ENCODE measurements around the gene ELMO1.

ELMO1 gene

GRCh38 chr7:37327288-37327687, 121.4 kb downstream of the ELMO1 start:
- no peak for TF ChIP-seq ZFX (IDR thresholded peaks at IDR 0.05; ENCODE audit: borderline replicate concordance)
- TF ChIP-seq CTCF (IDR thresholded peaks at IDR 0.05) = no peak
- H3K27ac ChIP-seq = no peak overlapping the region

DNA sequence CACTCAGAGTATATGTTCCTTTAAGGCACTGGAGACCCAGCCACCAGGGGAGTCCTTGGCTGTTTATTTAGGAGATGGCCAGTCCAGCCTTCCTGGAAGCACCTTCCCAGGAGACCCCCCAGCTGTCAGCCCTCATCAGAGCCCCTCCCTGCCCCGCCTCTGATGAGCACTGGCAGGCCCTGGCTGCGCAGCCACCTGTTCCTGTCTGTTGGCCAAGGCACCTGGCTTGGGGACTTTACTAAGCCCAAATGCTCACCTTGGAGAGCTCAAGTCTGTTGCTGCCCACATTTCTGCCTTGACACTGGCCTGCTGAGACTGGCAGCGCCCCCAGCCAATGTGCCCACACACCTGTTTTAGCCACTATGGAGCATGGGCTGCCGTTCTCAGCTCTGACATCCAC, 124.7 kb downstream of the ELMO1 start:
- TF ChIP-seq CTCF (IDR thresholded peaks at IDR 0.05) (no peak), ZFX (IDR thresholded peaks at IDR 0.05; ENCODE audit: borderline replicate concordance) (no peak)
- no peak overlapping the region for H3K27ac ChIP-seq

DNA sequence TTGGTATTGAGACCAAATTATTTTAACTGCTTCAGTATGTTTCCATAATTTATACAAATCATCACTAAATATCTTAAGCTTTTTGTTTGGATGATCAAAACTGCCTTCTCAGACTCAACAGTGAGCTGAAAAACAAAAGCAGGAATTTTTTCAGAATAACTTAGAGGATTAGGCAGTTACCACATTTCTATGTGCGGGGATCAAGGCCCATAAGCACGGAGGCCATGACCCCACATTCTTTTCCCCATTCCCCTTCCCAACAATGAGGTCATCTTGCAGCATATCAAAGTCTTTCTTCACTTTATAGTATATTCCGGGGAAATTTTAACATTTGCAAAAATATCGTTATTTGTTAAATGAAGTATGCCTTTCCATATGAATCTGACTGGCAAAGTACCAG, 125.8 kb downstream of the ELMO1 start:
- H3K27ac ChIP-seq = no peak overlapping the region
- TF ChIP-seq CTCF (IDR thresholded peaks at IDR 0.05) (no peak), ZFX (IDR thresholded peaks at IDR 0.05; ENCODE audit: borderline replicate concordance) (no peak)

- TF ChIP-seq CTCF (IDR thresholded peaks at IDR 0.05) = no peak
- no peak for TF ChIP-seq ZFX (IDR thresholded peaks at IDR 0.05; ENCODE audit: borderline replicate concordance)
- no peak overlapping the region for H3K27ac ChIP-seq
These were observed 127.7 kb downstream of the ELMO1 start for GRCh38 chr7:37320848-37321468.

DNA sequence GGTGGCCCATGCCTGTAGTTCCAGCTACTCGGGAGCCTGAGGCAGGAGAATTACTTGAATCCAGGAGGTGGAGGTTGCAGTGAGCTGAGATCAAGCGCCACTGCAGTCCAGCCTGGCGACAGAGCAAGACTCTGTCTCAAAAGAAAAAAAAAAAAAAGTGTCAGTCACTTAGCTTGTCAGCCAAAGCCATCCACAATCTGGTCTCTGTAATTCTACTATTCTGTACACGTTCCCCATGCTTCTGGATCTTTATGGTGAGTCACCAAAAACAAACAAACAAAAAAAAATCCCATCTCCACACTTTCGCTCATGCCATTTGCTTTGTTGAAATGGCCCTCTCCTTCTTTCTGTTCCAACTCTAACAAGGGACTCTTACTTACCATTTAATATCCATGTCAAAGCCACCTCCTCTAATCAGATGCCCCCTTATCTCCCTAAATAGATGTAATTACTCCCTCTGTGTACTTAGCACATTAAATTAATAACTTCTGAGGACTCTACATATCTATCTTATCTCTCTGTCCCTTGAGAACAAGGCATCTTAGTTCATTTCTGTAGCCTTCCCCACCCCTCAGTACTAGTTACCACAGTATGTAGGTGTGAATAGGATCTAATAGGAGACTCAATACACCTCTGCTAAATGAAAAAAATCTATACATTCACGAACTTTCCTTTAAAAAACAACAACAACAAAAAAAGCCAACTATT, 128.4 kb downstream of the ELMO1 start:
- no peak overlapping the region for H3K27ac ChIP-seq
- TF ChIP-seq CTCF (IDR thresholded peaks at IDR 0.05) (no peak), ZFX (IDR thresholded peaks at IDR 0.05; ENCODE audit: borderline replicate concordance) (no peak)

- H3K27ac ChIP-seq = no peak overlapping the region
- TF ChIP-seq ZFX (IDR thresholded peaks at IDR 0.05; ENCODE audit: borderline replicate concordance) (no peak), CTCF (IDR thresholded peaks at IDR 0.05) (no peak)
These were observed 130.1 kb downstream of the ELMO1 start for GRCh38 chr7:37318541-37318940.

Data from 22Rv1 (cell line).